IPS DF 19.7 (cell line): ENCODE results near the gene USP37.

Experiments
- DNase-seq: peaks from one replicate; pipeline ENCODE4 v3.0.0-alpha.2; 2013; ENCODE audit warnings: low read depth, low spot score

The USP37 gene

GRCh38 chr2:218431878-218432277 is 136.3 kb downstream of the USP37 start:
- no peak for DNase-seq

DNA sequence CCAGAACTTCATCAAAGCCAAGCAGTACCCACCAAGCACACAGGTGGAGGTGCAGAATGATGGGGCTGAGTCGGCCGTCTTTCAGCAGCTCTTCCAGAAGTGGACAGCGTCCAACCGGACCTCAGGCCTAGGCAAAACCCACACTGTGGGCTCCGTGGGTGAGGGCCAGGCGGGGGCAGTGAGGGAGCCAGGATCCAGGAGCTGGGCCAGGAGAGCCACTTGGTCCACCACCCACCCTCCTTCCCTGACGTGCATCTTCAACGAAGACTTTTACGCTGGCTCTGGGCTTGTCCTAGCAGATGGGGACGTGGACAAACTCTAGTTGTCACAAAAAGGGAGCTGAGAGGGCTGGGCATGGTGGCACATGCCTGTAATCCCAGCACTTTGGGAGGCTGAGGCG is 137.4 kb downstream of the USP37 start:
- DNase-seq, result no peak

GRCh38 chr2:218429911-218430692 is 138.0 kb downstream of the USP37 start:
- DNase-seq, result no peak

DNA sequence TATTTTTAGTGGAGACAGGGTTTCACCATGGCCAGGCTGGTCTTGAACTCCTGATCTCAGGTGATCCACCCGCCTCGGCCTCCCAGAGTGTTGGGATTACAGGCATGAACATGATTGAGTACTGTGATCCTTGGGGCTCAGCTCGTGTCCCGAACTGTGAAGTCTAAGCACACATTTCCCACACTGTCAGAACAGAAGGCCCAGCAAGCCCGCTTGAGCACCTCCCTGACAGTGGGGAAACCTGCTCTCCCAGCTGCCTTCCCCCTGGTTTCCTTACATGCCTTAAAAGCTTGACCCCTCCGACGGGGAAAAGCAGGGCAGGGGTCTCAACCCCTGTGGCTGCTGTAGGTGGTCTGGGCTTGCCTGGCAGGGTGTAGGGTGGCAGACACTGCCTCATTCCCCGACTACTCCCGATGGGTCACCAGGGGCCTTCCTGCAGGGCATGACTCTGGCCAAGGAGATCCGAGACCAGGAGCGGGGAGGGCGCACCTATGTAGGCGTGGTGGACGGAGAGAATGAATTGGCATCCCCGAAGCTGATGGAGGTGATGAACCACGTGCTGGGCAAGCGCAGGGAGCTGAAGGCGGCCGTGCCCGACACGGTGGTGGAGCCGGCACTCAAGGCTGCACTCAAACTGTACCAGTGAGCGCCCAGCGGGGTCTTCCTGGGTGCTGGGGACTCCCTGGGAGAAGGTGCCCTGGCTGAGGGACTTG is 139.1 kb downstream of the USP37 start:
- no peak for DNase-seq

- no peak for DNase-seq
These were observed 140.4 kb downstream of the USP37 start for GRCh38 chr2:218427741-218428140.

DNA sequence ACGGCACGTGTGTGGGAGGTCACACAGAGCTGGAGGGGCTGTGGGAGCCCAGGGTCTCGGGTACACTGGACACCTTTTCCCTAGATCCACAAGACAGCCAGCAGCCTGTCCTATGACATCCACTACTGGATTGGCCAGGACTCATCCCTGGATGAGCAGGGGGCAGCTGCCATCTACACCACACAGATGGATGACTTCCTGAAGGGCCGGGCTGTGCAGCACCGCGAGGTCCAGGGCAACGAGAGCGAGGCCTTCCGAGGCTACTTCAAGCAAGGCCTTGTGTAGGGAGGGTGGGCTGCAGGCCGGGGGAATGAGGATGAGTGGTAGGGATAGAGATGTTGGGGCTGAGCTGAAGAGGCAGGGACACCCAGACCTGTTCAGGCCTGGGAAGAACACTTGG is 142.6 kb downstream of the USP37 start:
- DNase-seq, result no peak

DNA sequence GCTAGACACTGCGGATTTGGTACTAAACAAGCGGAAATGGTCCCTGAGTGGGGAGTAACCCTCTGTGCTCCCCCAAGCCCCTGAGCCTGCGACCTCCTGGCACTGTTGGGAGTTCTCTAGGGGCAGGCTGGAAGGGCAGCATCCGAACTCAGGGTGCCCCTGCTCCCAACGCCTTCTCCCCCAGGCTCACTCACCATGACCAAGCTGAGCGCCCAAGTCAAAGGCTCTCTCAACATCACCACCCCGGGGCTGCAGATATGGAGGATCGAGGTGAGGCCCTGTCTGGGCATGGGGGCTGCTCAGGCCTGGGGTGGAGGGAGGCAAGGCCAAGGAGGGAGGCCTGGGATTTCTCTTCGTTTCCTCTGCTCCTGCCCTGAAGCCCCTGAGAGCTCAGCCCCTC is 144.6 kb downstream of the USP37 start:
- DNase-seq, result no peak

GRCh38 chr2:218422403-218423086 is 145.6 kb downstream of the USP37 start:
- DNase-seq, result no peak

- DNase-seq, result no peak
These were observed 147.1 kb downstream of the USP37 start for GRCh38 chr2:218421027-218421426.

GRCh38 chr2:218419630-218420216 is 148.4 kb downstream of the USP37 start:
- DNase-seq, result no peak

- no peak for DNase-seq
These were observed 149.3 kb downstream of the USP37 start, which contains the start of gene VIL1 for GRCh38 chr2:218418717-218419458. TSS of gene VIL1 (plus strand) at chr2:218419123. CDS start at chr2:218423779, 4,656 bp downstream.

DNA sequence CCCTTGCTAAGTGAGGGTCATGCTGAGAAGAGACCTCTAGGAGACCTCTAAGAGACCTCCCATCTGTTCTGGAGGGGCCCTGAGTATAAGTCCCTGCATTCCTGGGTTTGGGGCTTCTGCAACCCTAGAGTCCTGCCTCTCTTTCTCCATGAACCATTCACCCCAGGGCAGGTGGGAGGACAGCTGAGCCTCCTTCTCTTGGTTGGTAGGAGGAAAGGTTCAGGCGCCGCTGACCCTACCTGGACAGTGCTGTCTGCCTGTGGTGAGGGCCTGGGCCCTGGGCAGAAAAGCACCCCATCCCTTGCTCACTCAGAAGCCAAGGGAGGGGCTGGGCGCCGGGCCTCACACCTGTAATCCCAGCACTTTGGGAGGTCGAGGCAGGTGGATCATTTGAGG is 149.8 kb downstream of the USP37 start:
- DNase-seq, result no peak

- DNase-seq, result no peak
These were observed 160.4 kb downstream of the USP37 start for GRCh38 chr2:218407717-218408116.

GRCh38 chr2:218406949-218407618 is 161.1 kb downstream of the USP37 start:
- no peak for DNase-seq

DNA sequence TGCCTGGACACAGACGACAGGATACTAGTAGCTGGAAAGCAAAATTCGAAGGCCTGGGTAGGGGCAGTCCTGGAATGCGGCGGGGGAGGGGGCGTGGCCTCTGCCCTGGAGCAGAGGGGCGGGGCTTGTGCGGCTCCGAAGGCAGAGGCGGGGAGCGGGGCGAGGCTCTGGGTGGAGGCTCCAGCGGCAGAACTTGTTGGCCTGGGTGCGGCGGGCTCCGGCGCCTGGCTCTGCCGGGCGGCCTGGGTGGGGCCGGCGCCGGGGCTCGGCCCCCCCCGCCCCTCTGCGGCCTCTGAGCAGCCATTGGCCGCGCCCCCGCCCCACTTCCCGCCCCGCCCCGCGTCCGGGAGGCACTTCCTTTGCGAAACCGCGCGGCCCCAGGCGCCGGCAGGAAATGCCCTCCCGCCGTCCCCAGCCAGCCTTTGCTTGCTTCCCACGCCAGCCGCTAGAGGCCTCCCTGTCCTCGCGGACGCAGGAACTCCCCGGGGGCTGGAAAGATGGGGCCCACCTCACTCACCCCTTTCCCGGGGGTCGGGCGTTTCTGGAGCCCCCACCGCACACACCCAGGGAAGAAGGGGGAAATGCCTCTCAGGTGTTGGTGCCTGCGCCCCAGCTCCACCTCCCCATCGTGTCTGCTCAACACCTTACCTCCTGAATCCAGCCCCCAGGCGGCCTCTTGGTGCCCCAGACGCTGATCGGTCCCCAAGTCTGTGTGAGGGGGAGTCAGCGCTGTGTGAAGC is 161.8 kb downstream of the USP37 start:
- no peak for DNase-seq

DNA sequence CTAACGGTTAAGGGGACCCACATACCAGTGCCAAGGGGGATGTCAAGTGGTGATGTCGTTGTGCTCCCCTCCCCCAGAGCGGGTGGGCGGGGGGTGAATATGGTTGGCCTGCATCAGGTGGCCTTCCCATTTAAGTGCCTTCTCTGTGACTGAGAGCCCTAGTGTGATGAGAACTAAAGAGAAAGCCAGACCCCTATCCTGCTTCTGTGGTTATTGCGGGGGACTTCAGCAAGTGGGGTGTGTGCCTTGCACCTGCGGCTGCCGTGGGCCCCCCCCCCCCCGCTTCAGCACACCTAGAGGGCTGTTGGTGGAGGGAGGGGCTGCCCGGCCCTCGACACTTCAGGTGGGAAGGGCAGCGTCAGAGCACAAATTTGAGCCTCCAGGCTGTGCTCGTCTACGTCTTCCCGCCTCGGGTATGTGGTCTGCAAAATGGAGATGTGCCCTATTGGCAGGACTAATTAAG is 162.4 kb downstream of the USP37 start:
- no peak for DNase-seq

DNA sequence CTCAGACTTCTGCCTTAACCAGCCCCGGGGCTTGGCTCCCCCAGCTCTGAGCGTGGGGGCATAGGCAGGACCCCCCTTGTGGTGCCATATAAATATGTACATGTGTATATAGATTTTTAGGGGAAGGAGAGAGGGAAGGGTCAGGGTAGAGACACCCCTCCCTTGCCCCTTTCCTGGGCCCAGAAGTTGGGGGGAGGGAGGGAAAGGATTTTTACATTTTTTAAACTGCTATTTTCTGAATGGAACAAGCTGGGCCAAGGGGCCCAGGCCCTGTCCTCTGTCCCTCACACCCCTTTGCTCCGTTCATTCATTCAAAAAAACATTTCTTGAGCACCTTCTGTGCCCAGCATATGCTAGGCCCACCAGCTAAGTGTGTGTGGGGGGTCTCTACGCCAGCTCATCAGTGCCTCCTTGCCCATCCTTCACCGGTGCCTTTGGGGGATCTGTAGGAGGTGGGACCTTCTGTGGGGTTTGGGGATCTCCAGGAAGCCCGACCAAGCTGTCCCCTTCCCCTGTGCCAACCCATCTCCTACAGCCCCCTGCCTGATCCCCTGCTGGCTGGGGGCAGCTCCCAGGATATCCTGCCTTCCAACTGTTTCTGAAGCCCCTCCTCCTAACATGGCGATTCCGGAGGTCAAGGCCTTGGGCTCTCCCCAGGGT is 162.9 kb downstream of the USP37 start:
- DNase-seq, result no peak

DNA sequence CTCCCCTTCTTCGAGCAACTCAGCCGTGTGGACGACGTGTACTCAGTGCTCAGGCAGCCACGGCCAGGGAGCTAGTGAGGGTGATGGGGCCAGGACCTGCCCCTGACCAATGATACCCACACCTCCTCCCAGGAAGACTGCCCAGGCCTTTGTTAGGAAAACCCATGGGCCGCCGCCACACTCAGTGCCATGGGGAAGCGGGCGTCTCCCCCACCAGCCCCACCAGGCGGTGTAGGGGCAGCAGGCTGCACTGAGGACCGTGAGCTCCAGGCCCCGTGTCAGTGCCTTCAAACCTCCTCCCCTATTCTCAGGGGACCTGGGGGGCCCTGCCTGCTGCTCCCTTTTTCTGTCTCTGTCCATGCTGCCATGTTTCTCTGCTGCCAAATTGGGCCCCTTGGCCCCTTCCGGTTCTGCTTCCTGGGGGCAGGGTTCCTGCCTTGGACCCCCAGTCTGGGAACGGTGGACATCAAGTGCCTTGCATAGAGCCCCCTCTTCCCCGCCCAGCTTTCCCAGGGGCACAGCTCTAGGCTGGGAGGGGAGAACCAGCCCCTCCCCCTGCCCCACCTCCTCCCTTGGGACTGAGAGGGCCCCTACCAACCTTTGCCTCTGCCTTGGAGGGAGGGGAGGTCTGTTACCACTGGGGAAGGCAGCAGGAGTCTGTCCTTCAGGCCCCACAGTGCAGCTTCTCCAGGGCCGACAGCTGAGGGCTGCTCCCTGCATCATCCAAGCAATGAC is 163.6 kb downstream of the USP37 start:
- DNase-seq, result no peak

DNA sequence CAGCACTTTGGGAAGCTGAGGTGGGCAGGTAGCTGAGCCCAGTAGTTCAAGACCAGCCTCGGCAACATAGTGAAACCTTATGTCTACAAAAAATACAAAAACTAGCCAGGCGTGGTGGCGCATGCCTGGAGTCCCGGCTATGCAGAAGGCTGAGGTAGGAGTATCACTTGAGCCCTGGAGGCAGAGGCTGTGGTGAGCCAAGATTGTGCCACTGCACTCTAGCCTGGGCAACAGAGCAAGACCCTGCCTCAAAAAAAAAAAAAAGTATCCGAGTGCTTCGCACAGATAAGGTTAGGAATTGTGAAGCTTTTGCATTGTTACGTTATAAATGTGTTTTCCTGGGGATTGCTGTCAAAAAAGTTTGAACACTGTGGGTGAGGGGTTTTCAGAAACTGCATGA is 164.3 kb downstream of the USP37 start:
- DNase-seq, result no peak
